A204.1 (cell line): ENCODE data around the gene AK5.

Experiments
- FAIRE-seq: peaks from 2 replicates; lab custom pipeline; 2012; peaks lifted over from hg19 to GRCh38; lab: Jason Lieb, UNC

AK5 gene

DNA sequence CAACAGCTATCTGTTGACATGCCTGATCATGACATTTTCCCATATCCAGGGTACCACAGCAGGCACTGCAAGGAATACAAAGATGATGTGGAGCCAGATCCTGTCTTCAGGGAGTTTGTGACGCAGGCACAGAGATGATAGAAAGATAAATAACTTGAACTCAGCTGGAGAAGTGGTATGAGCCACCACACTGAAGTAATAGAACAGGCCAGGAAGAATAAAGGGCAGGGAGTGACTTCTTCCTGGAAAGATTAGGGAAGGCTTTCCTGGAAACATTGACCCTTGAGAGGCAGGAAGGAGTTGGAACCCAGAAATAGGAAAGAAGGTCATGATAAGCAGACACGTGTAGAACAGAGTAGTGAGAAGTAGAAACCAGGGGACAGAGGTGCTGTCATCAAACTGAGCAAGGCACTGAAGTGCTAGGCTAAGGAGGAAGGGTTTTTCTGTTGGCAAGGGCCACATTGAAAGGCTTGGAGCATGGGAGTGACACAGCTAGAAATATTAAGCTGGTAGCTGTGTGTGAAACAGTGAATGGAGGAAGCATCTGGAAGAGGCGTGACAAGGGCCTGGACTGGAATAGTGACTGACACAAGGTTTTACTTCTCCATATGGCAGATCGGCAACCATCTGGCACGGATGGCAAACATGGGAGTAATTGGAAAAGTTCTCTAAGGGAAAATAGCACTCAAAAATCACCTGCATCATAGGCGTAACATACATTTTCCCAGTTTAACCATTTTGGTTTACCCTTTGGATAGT, 68.4 kb downstream of the AK5 start:
- FAIRE-seq, result no peak

GRCh38 chr1:77354536-77354935, 72.7 kb downstream of the AK5 start:
- no peak for FAIRE-seq

DNA sequence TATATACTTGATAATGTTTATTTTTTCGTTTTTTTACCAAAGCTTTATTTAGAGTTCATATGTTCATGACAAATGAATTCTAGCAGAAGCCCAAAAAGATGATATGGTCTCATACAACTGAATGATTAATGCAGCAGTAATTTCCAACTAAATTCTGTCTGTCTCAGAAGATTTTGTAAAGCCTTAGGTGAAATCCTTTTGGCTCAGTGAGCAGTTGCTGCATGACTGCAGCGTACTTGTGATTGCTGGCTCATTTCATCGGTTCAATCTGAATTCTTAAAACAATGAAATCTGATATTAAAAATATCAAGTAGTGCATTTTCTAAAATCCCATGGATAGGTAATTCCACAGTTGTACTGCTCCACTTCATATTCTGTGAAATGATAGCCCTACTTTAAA, 73.2 kb downstream of the AK5 start:
- FAIRE-seq, result no peak

DNA sequence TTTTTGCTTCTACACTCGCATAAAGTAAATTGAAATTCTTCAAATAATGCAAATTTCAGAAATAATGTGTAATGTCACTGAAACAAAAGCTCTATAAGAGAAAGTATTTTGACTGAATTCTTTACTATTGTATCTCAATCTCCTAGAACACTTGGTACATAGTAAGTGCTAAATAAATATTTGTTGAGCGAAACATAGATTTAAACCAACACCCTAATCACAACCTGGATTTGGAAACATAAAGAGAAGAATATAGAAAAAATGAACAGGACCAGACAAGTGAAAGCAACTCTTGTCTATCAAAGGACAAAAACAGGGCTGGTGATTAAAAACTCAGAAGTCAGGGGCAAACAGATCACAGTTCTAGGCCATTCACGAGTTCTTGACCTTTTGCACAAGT, 74.3 kb downstream of the AK5 start:
- FAIRE-seq, result no peak

- FAIRE-seq, result no peak
These were observed 78.4 kb downstream of the AK5 start for GRCh38 chr1:77360256-77360655.

- FAIRE-seq, result no peak
These were observed 79.8 kb downstream of the AK5 start for GRCh38 chr1:77361621-77362020.

DNA sequence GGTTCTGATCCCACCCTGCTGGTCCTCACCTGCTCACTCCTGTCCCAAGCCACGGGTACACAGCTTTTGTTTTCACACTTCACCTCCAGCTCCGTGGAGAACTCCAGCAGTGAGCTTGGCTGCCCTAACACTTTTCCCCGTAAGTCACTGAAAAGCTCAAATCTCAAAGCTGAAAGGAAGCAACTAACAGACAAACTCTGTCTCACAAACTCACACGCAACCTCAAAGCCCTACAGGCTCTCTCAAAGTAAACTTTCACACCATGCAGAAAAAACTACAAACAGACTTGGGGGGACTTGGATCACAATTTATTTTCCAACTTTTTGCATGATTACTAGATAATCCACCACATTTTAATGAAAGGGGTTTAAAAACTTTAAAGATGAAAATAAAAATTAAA, 88.3 kb downstream of the AK5 start:
- FAIRE-seq, result no peak

DNA sequence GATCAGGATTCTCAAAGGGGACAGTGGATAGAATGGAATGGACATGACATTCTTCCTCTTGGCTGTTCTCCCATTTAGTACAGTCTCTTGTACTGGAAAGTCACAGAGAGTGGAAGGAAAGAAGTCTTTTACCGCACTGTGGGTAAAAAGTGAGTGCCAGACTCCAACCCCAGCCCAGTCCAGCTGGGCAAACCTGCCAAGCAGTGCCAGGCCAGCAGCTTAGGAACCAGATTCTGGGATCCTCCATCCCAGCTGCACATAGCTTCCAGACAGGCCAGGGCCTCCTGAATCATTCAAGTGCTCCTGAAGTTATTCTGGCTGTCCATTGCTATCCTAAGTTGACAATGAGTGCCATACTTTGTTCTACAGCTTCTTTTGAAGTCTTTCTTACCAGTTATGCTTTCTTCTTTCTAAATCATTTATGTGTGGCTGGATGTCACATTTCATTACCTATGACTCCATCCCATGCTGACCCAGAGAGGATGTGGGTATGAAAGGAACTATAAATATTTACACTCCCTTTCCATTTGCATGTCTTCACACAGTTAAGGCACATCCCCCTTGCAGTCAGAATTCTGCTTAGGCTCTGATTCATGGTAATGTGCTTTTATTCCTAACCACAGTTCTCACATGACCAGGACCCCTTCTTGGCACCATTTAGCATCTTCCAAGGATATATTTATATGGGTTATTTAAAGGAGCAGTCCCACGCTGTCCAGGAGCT, 88.9 kb downstream of the AK5 start:
- FAIRE-seq, result no peak

DNA sequence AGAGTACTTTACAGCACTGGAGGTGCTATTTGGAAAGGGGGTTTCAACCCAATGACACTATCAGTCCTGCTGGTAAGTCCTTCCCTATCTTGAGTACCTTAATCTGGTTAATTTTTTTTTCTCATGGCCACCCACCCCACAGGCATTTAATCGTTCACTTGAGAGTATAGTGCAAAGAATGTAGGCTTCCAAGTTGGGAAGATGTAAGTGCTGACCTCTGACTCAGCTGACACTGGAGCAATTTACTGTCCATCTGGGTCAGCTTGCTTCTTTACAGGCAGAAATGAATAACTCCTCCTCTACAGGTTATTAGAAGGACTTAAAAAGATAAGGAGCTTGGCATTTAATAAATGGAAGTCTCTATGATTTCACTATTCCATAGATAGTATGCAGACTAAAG, 89.6 kb downstream of the AK5 start:
- FAIRE-seq, result no peak

- FAIRE-seq, result no peak
These were observed 91.9 kb downstream of the AK5 start for GRCh38 chr1:77373702-77374101.

DNA sequence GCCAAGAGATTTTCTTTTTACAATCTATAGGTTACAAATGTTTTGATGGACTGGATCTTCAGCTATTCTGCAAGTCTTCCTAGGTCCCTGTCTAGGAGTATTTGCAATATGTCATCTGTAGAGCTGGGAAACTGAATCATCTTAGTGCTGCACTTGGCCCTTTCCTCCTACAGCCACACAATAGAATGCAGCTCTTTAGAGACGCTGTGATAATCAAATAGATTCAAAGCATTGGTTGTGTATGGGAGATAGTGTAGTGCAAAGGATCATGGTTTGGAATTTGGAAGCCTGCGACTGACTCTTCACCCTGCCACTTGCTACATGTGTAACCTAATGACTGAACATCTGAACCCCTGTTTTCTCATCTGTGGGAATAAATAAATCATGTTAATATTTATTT, 93.7 kb downstream of the AK5 start:
- no peak for FAIRE-seq

- no peak for FAIRE-seq
These were observed 94.2 kb downstream of the AK5 start for GRCh38 chr1:77375990-77376389.

- FAIRE-seq, result no peak
These were observed 97.1 kb downstream of the AK5 start for GRCh38 chr1:77378723-77379535.

DNA sequence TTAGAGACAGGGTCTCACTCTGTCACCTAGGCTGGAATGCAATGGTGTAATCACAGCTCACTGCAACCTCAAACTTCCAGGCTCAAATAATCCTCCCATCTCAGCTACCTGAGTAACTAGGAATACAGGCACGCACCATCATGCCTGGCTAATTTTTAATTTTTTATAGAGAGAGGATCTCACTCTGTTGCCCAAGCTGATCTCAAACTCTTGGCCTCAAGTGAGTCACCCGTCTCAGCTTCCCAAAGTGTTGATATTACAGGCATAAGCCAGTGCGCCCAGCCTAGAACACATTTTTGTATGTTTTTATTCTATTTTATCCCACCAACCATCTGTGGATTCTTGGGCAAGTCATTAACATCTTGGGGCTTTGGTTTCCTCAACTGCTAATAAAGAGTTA, 100.5 kb downstream of the AK5 start:
- FAIRE-seq, result no peak

DNA sequence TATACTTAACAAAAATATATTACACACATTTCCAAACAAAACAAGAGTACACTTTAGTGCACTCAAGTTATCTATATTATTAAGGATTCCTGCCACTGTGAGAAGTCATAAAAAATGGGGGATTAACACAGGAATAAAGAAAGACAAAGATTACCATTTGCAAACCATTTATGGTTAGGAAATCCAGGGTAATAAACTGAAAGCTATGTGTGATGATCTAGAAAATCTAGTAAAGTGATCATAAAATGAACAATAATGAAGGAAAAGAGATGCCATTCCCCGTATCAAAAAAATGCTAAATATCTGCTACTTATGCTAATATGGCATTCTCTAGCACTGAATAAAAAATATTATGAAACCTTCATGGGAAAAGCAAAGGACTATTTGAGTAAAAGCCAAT, 101.4 kb downstream of the AK5 start:
- FAIRE-seq, result no peak

DNA sequence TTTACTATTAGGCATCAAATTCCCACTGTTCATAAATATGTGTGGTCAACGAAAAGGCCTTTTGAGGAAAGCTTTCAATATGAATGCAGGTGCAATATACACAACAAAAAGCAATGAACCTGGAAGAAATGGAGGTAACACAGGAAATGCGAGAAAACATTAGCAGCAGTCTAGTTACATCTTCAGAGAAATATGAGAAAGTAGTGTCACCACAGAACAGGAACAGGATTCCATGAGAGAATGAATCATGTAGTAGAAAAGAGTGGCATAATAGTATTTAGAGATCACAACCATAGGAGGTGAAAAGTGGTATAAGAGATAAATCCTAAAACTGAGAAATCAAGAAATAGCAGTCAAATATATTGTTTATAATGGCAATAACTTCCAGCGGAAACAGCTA, 103.7 kb downstream of the AK5 start:
- no peak for FAIRE-seq

DNA sequence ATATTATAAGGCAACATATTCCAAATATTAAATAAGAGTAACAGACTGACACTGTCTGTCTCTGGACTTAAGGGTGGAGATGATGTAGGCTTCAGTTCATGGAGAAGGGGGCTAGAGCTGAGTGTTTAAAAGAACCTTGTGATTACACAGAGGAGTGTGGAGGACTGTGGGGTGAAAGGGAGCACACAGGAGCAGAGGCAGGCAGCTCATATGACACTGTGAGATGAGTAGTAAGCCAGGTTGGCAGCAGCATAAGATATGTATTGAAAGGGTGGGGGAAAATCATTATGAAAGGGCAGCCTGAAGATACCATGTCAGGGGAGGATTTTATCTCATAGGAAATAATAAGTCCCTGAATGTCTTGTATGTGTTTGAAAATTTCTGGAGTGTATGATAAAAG, 104.5 kb downstream of the AK5 start:
- no peak for FAIRE-seq

DNA sequence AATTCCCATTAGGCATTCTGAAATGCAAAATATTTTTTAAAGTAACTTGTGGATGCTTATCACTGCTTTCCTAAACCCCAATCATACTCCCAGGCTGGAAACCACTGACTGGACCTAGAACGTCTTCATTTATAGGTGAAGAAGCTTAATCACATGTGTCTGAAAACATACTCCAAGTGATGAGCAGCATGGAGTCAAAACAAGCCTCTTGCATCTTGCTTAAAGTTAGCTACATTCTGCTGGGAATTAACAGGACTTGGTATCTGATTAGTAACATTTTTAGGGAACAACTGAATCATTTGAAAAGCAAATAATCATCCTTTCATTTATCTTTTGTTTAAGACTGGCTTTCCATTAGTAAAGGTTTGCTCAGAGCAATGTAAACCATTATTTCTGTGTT, 105.7 kb downstream of the AK5 start:
- FAIRE-seq, result no peak

DNA sequence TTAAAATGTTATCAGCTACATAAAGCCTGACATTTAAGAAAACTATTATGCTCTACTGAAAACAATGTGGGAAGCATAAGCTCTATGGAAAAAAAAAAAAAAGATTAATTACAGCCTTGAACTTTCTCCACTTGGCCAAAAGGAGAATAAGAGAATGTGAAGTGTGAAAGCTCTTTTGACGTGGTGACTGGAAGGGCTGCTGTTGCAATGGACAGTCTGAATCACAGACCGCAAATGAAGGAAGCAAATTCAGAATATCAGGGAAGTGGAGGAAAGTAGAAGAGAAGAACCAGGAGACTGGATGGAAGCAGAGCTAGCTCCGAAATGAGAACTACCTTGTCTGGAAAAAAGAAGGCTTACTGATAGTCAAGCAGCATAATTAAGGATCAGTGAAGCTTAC, 106.8 kb downstream of the AK5 start:
- FAIRE-seq, result no peak

DNA sequence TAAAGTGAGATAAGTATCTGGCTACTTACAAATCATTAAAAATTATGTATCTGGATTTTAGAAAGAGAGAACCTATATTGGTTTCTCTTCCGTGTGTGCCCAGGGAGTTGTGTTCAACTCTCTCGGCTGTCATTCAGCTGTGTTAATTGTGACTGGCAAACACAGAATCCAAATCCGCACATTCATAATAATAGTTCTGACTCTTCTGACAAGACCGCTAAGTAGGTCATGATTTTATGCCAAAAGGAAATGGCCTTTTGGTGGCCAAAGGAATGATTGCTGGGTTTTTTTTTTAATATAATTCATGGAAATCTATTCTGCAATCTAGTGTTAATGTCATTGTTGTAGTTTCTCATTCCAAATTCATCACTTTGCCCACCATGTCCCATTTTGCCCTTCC, 110.7 kb downstream of the AK5 start:
- no peak for FAIRE-seq

DNA sequence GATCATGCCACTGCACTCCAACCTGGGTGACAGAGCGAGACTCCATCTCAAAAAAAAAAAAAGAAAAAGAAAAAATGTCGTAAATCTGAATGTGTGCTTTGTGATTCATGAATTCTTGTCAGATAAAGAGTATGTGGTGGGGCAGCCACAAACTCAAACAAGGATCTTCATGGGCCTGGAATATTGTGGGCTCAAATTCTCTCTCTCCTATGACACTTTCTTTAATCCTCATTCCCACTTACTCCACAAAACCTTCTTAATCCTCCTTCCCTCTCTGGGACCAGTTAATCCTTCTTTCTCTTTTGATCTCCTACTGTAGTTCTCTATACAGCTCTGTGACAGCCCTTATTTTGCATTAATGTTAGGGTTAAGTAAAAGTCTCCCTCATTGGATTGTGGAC, 112.3 kb downstream of the AK5 start:
- no peak for FAIRE-seq

DNA sequence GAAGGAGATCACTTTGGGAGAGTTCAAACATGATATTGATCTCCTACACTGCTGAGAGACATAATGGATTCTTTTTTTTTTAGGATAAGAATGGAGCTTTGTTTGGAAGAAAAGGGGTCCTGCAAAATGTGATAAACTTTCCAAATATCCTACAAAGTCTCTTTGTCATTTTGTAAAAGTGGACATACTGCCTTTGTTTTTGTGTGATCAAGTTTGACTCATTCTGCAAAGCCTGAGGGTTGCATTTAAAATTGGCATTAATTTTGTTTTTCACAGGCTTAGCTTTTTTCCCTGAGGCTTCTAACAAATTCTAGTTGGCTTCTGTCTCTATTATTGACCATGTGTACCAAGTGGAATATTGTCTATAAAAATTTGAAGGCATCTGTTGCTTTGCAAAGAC, 113.2 kb downstream of the AK5 start:
- FAIRE-seq, result no peak

GRCh38 chr1:77398152-77398551, 116.3 kb downstream of the AK5 start:
- no peak for FAIRE-seq
